ENCODE measurements around the gene DNMBP. TPM values are rescaled to one million over a fixed set of nuclear protein-coding genes. Genes with fewer than 3 reads are reported as not detected.

Gene DNMBP
- total and polyA plus RNA-seq, 2 donors (not counting 3 experiments of a cell fraction or from before 2014, with no cell fraction given) = 32.0 to 53.4 TPM

- CTCF ChIA-PET = interaction anchor here (1.2 to 2.3 kb wide), 4 partner anchors 18 to 218 kb away, joined by 3 to 9 read pairs (median 8); partner anchors contain the start of genes COX15 and CUTC
- no peak for FAIRE-seq
These were observed 181.8 kb downstream of the DNMBP start for GRCh38 chr10:99827936-99828335.

More at GRCh38 chr10:99827936-99828335, 181.8 kb downstream of the DNMBP start:
- Histone ChIP-seq H3K36me3 (ENCODE audit: control insufficient read depth in 2 of 2, extremely low read depth in 1 of 2, insufficient read depth in 2 of 2, low read length in 2 of 2) (no peaks in the 10 kb centered on the region), H3K9ac (replicated peaks; ENCODE audit: extremely low read depth, insufficient read depth, low read length) (no peak overlapping the region), H3K4me2 (ENCODE audit: insufficient read depth, low read length) (no peak overlapping the region), H3K27ac (ENCODE audit: insufficient read depth, low read depth, low read length) (no peak overlapping the region), H3K9me3 (replicated peaks; ENCODE audit: control insufficient read depth, insufficient read depth, low read length) (no peaks in the 10 kb centered on the region), H3K27me3 (ENCODE audit: control insufficient read depth in 2 of 2, insufficient read depth in 2 of 2, low read length in 2 of 2) (no peaks in the 10 kb centered on the region), H3K4me1 (ENCODE audit: control insufficient read depth, extremely low read depth, insufficient read depth, low read length) (no peaks in the 10 kb centered on the region), H3K4me3 (replicated peaks in 1 of 3; ENCODE audit: insufficient read depth in 1 of 3, low read depth in 1 of 3, low read length in 3 of 3) (no peak overlapping the region), H2AFZ (ENCODE audit: low read depth, low read length) (no peak overlapping the region), H4K20me1 (replicated peaks; ENCODE audit: control insufficient read depth, extremely low read depth, insufficient read depth, low read length) (no peaks in the 10 kb centered on the region), H3K79me2 (ENCODE audit: control insufficient read depth, insufficient read depth, low read length) (no peaks in the 10 kb centered on the region), H3K9me1 (replicated peaks; ENCODE audit: control insufficient read depth, extremely low read depth, insufficient read depth, low read length) (no peaks in the 10 kb centered on the region)
- BruUV-seq (replicated peaks) = no TSS peak
- TF ChIP-seq CTCF (IDR thresholded peaks at IDR 0.05; ENCODE audit: extremely low read depth in 1 of 2, insufficient read depth in 1 of 2, low read depth in 1 of 2, low read length in 2 of 2) (no peak), JUN (IDR thresholded peaks at IDR 0.05; ENCODE audit: borderline replicate concordance, insufficient read depth, insufficient read length, low read depth) (no peak), FOS (IDR thresholded peaks at IDR 0.05; ENCODE audit: borderline replicate concordance, insufficient read depth, low read length) (no peak), EZH2 (IDR thresholded peaks at IDR 0.05; ENCODE audit: borderline replicate concordance, low read depth, low read length, severe bottlenecking) (no peak), MAX (IDR thresholded peaks at IDR 0.05; ENCODE audit: insufficient read depth, insufficient read length) (no peak), MYC (IDR thresholded peaks at IDR 0.05; ENCODE audit: low read depth, low read length) (no peak), GATA2 (IDR thresholded peaks at IDR 0.05; ENCODE audit: insufficient read depth, insufficient read length, low read depth, low read length) (no peak), POLR2AphosphoS5 (IDR thresholded peaks at IDR 0.05; ENCODE audit: insufficient read depth, low read depth, low read length) (no peak), POLR2A (IDR thresholded peaks at IDR 0.05; ENCODE audit: low read depth, low read length) (no peak)
- intact Hi-C loops (cut with micrococcal nuclease) = no loop called here
- dilution Hi-C loops (cut with MboI; ENCODE audit: extremely low pct_ligation_motif_present, low sequenced_read_pairs) = no loop called here
- POLR2A ChIA-PET = no interaction called here
- no peak for DNase-seq (ENCODE audit: low read depth, low spot score)

Other genes starting within 250 kb of the DNMBP start
- gene ABCC2, start 227.3 kb downstream of the DNMBP start, total RNA-seq = 1.7 and 3.3 TPM in 2 replicates
- gene ABCC2, start 227.3 kb downstream of the DNMBP start, polyA plus RNA-seq = 1.5 and 1.6 TPM in 2 replicates
- not detected in 2 replicates for gene CPN1, start 71.9 kb upstream of the DNMBP start, total RNA-seq
- gene CPN1, start 71.9 kb upstream of the DNMBP start, polyA plus RNA-seq = not detected in 2 replicates
- 51.0 and 51.9 TPM in 2 replicates for gene ERLIN1, start 176.1 kb upstream of the DNMBP start, total RNA-seq
- 25.0 and 30.7 TPM in 2 replicates for gene ERLIN1, start 176.1 kb upstream of the DNMBP start, polyA plus RNA-seq
- gene CHUK, start 219.6 kb upstream of the DNMBP start, total RNA-seq = 20.4 and 20.9 TPM in 2 replicates
- gene CHUK, start 219.6 kb upstream of the DNMBP start, polyA plus RNA-seq = 5.1 and 7.3 TPM in 2 replicates

All from endothelial cell of umbilical vein (primary cell).